Pancreas (tissue), 10 donors: ENCODE measurements around the gene GGCT. TPM values are rescaled to one million over a fixed set of nuclear protein-coding genes. Genes with fewer than 3 reads are reported as not detected.

Source experiments
- ATAC-seq, 4 donors: fragments of 200-7000 bp; cut with Tn5 transposase; one replicate each; pipeline versions ENCODE4 v1.8.0 to v1.9.1; 2020; ENCODE audit warnings: mild to moderate bottlenecking in 4 of 4, moderate library complexity in 4 of 4
- DNase-seq, 6 donors: peaks; one replicate each; pipeline ENCODE4 v3.0.0-alpha.2; 2020
- FAIRE-seq: peaks from 2 replicates; lab custom pipeline; 2012; peaks lifted over from hg19 to GRCh38; lab: Jason Lieb, UNC
- H3K27ac ChIP-seq, 4 donors: fragments of 200-600 bp; sonication (generic); 1 replicate in 3 of 4; 2 replicates in 1 of 4; pipeline versions ENCODE4 v1.5.0 to v1.8.0; 2020
- H3K27me3 ChIP-seq, 4 donors: fragments of 200-600 bp; one replicate each; pipeline ENCODE4 v1.8.0; 2021
- H3K36me3 ChIP-seq, 3 donors: fragments of 200-600 bp; sonication (generic) in 1 of 3; one replicate each; pipeline versions ENCODE4 v1.5.0 to v1.8.0; 2020 to 2021
- H3K4me1 ChIP-seq, 3 donors: fragments of 200-600 bp; one replicate each; pipeline ENCODE4 v1.8.0; 2021
- H3K4me3 ChIP-seq, 4 donors: fragments of 200-600 bp; sonication (generic) in 2 of 4; one replicate each; pipeline versions ENCODE4 v1.5.0 to v1.8.0; 2020 to 2021
- H3K9me3 ChIP-seq, 4 donors: fragments of 200-600 bp; one replicate each; pipeline ENCODE4 v1.8.0; 2021
- CTCF ChIP-seq, 4 donors: fragments of 200-600 bp; sonication (generic) in 3 of 4; IDR thresholded peaks; one replicate each; pipeline versions ENCODE4 v1.5.0 to v1.8.0; 2021; ENCODE audit warnings: antibody characterized with exemption in 4 of 4
- WGBS, 2 donors: extraction: QIAGEN DNeasy Blood & Tissue Kit; methylation state at CpG; one replicate each; pipeline ENCODE4 v1.1.7; 2013; 5-methylcytosine and 5-hydroxymethylcytosine counted together
- intact Hi-C, 3 donors: fragments of 100-400 bp; cut with DNase I; formaldehyde crosslinking; loops; one replicate each; pipeline versions ENCODE4 v1.11.1 to v1.14.2; 2022
- polyA plus RNA-seq, 2 donors: library from polyadenylated mRNA; stranded (reverse); fragments of 200-250 nt; gene quantifications; one replicate each; pipeline ENCODE4 v1.2.3, GENCODE V29; 2013
- total RNA-seq, 6 donors: library from RNA; stranded (reverse); fragmentation: NEBNext Ultra II Directional in 4 of 6; extraction: Animal tissue kit (Norgen Biotek cat#: 25700) in 4 of 6; gene quantifications; one replicate each; pipeline versions ENCODE4 v1.2.1 to v1.2.4, GENCODE V29; 2021 to 2023
- donor health status: healthy with polysubstance abuse.
- donor health status: DM: no; HTN: no; CAD: no; lungs with moderate emphysema.
- donor health status: DM: no; HTN: no; CAD: no.
- donor health status: control.
- donor health status: control.
- donor health status: Bipolar disorder and iron deficiency.
- donor health status: DM: yes; HTN: yes; CAD: no.
- donor health status: DM: no; HTN: no; CAD: no.
- donor health status: DM: no; HTN: no; CAD: no.
- donor health status: DM: yes; HTN: yes; CAD: no.

Gene GGCT
- total and polyA plus RNA-seq, 8 donors, result 9.6 to 30.3 (median 17.0) TPM

GRCh38 chr7:30549931-30550493, 45.4 kb upstream of the GGCT start:
- Histone ChIP-seq H3K9me3 (no peaks in the 10 kb centered on the region), H3K27ac (peak overlapping the region in 2 of 4 donors; percentile 77 to 84), H3K4me3 (no peak overlapping the region), H3K27me3 (no peaks in the 10 kb centered on the region), H3K4me1 (peaks cover 2 to 13% (median 11%) of the 10 kb centered on the region in 3 donors), H3K36me3 (no peaks in the 10 kb centered on the region)
- WGBS, 2 donors, result 89 to 93% methylated on average over 7 of the region's 7 CpGs
- no peak for TF ChIP-seq CTCF (IDR thresholded peaks at IDR 0.05)
- no peak for FAIRE-seq
- DNase-seq, result no peak
- ATAC-seq, result no peak
- intact Hi-C loops, result no loop called here

- WGBS, 2 donors, result 14 to 15% methylated on average over 6 of the region's 6 CpGs
- Histone ChIP-seq H3K27me3 (no peaks in the 10 kb centered on the region), H3K9me3 (no peaks in the 10 kb centered on the region), H3K4me3 (no peak overlapping the region), H3K27ac (peak overlapping the region in 1 of 4 donors; percentile 33), H3K4me1 (peaks cover 2 to 13% (median 11%) of the 10 kb centered on the region in 3 donors), H3K36me3 (no peaks in the 10 kb centered on the region)
- intact Hi-C loops, result no loop called here
- peak in 5 of 6 donors; percentile 55 to 79 (median 65) for DNase-seq
- TF ChIP-seq CTCF (IDR thresholded peaks at IDR 0.05), result peak; percentile 69 to 82 (median 77)
- FAIRE-seq, result peak; percentile 45
- ATAC-seq, result peak; percentile 64 to 91 (median 88)
Measured at GRCh38 chr7:30548845-30549244, 44.2 kb upstream of the GGCT start.

- H3K4me3 ChIP-seq, result no peak overlapping the region
- FAIRE-seq (no peak), ATAC-seq (no peak), DNase-seq (no peak)
- no peaks in the 10 kb centered on the region for H3K36me3 ChIP-seq
- H3K27me3 ChIP-seq, result no peaks in the 10 kb centered on the region
- TF ChIP-seq CTCF (IDR thresholded peaks at IDR 0.05), result no peak
- H3K27ac ChIP-seq, result no peak overlapping the region
- peaks cover 2 to 13% (median 11%) of the 10 kb centered on the region in 3 donors for H3K4me1 ChIP-seq
- H3K9me3 ChIP-seq, result no peaks in the 10 kb centered on the region
- intact Hi-C loops, result no loop called here
- WGBS, 2 donors, result 93 to 97% methylated on average over 4 of the region's 4 CpGs
Measured at GRCh38 chr7:30546596-30546995, 42.0 kb upstream of the GGCT start.

GRCh38 chr7:30545791-30546555, 41.3 kb upstream of the GGCT start:
- H3K4me1 ChIP-seq, result peaks cover 0 to 7% (median 5%) of the 10 kb centered on the region in 3 donors
- ATAC-seq, result no peak
- no peak for DNase-seq
- no peak overlapping the region for H3K4me3 ChIP-seq
- WGBS, 2 donors, result 77% methylated on average over 5 of the region's 5 CpGs
- no peak for FAIRE-seq
- H3K36me3 ChIP-seq, result no peaks in the 10 kb centered on the region
- H3K9me3 ChIP-seq, result no peaks in the 10 kb centered on the region
- H3K27ac ChIP-seq, result no peak overlapping the region
- no peak for TF ChIP-seq CTCF (IDR thresholded peaks at IDR 0.05)
- H3K27me3 ChIP-seq, result no peaks in the 10 kb centered on the region
- intact Hi-C loops, result no loop called here
